Central memory CD8-positive, alpha-beta T cell (primary cell): Measurements from ENCODE around the gene SLC40A1.
A peak's percentile ranks its signal among the peaks of the same experiment; 100 is the strongest.

Experiments
- ATAC-seq: fragments of 150-1000 bp; cut with Tn5 transposase; replicated peaks from 2 replicates; pipeline ENCODE4 v1.10.0; 2022; ENCODE audit warnings: mild to moderate bottlenecking, moderate FRiP score, moderate number of reproducible peaks; ENCODE audit not compliant: poor library complexity, severe bottlenecking; ENCODE audit errors: extremely low read depth
- DNase-seq, 2 donors: peaks; one replicate each; pipeline ENCODE4 v3.0.0; 2021; ENCODE audit warnings: low spot score in 2 of 2
- H3K27ac Mint-ChIP-seq: one replicate; pipeline ENCODE4 v1.8.0; 2022; ENCODE audit warnings: low read depth, mild to moderate bottlenecking, moderate library complexity, mixed read lengths
- H3K27me3 Mint-ChIP-seq: one replicate; pipeline ENCODE4 v1.8.0; 2022; ENCODE audit warnings: mixed read lengths
- H3K36me3 Mint-ChIP-seq: one replicate; pipeline ENCODE4 v1.8.0; 2022; ENCODE audit warnings: mild to moderate bottlenecking, moderate library complexity, mixed read lengths; ENCODE audit not compliant: insufficient read depth
- H3K4me1 Mint-ChIP-seq: one replicate; pipeline ENCODE4 v1.8.0; 2022; ENCODE audit warnings: mixed read lengths
- H3K4me3 Mint-ChIP-seq: one replicate; pipeline ENCODE4 v1.8.0; 2022; ENCODE audit warnings: mild to moderate bottlenecking, moderate library complexity, mixed read lengths
- H3K9me3 Mint-ChIP-seq: one replicate; pipeline ENCODE4 v1.8.0; 2022; ENCODE audit warnings: mixed read lengths

SLC40A1 gene

GRCh38 chr2:189592353-189592984 lies 11.9 kb upstream of the SLC40A1 start:
- Mint-ChIP-seq H3K36me3 (no peaks in the 10 kb centered on the region), H3K27ac (no peak overlapping the region), H3K9me3 (no peaks in the 10 kb centered on the region), H3K4me1 (peaks cover 24% of the 10 kb centered on the region), H3K4me3 (no peak overlapping the region), H3K27me3 (peaks cover 8% of the 10 kb centered on the region)
- DNase-seq (no peak), ATAC-seq (no peak)

GRCh38 chr2:189587780-189588179 lies 7.2 kb upstream of the SLC40A1 start:
- H3K4me1 Mint-ChIP-seq, result peaks cover 17% of the 10 kb centered on the region
- H3K27me3 Mint-ChIP-seq, result peaks cover 20% of the 10 kb centered on the region
- no peak overlapping the region for H3K27ac Mint-ChIP-seq
- DNase-seq (no peak), ATAC-seq (no peak)
- H3K4me3 Mint-ChIP-seq, result no peak overlapping the region
- H3K36me3 Mint-ChIP-seq, result no peaks in the 10 kb centered on the region
- H3K9me3 Mint-ChIP-seq, result no peaks in the 10 kb centered on the region

GRCh38 chr2:189585226-189585756 lies 4.7 kb upstream of the SLC40A1 start:
- no peaks in the 10 kb centered on the region for H3K9me3 Mint-ChIP-seq
- peaks cover 9% of the 10 kb centered on the region for H3K4me1 Mint-ChIP-seq
- no peak overlapping the region for H3K27ac Mint-ChIP-seq
- no peak for DNase-seq
- no peaks in the 10 kb centered on the region for H3K36me3 Mint-ChIP-seq
- H3K4me3 Mint-ChIP-seq, result no peak overlapping the region
- peaks cover 41% of the 10 kb centered on the region for H3K27me3 Mint-ChIP-seq
- ATAC-seq, result no peak

- no peak for DNase-seq
- Mint-ChIP-seq H3K27me3 (peaks cover 47% of the 10 kb centered on the region), H3K9me3 (no peaks in the 10 kb centered on the region), H3K4me3 (no peak overlapping the region), H3K27ac (no peak overlapping the region), H3K4me1 (peaks cover 14% of the 10 kb centered on the region), H3K36me3 (no peaks in the 10 kb centered on the region)
- ATAC-seq, result no peak
Observed at GRCh38 chr2:189584686-189585085, 4.1 kb upstream of the SLC40A1 start.

- Mint-ChIP-seq H3K36me3 (no peaks in the 10 kb centered on the region), H3K4me3 (no peak overlapping the region), H3K9me3 (no peaks in the 10 kb centered on the region), H3K4me1 (peaks cover 14% of the 10 kb centered on the region), H3K27me3 (peaks cover 59% of the 10 kb centered on the region), H3K27ac (no peak overlapping the region)
- DNase-seq (no peak), ATAC-seq (no peak)
Observed at GRCh38 chr2:189583227-189584198, 2.9 kb upstream of the SLC40A1 start.

GRCh38 chr2:189582809-189583192 lies 2.2 kb upstream of the SLC40A1 start:
- Mint-ChIP-seq H3K27ac (no peak overlapping the region), H3K9me3 (no peaks in the 10 kb centered on the region), H3K36me3 (no peaks in the 10 kb centered on the region), H3K4me3 (no peak overlapping the region), H3K27me3 (peaks cover 62% of the 10 kb centered on the region), H3K4me1 (peaks cover 14% of the 10 kb centered on the region)
- DNase-seq, result no peak
- ATAC-seq, result no peak

- Mint-ChIP-seq H3K27ac (no peak overlapping the region), H3K9me3 (no peaks in the 10 kb centered on the region), H3K4me3 (peak overlapping the region; percentile 67), H3K27me3 (peaks cover 61% of the 10 kb centered on the region), H3K4me1 (peaks cover 14% of the 10 kb centered on the region), H3K36me3 (no peaks in the 10 kb centered on the region)
- DNase-seq, result no peak
- no peak for ATAC-seq
Observed at GRCh38 chr2:189582140-189582808, 1.7 kb upstream of the SLC40A1 start.

- no peak overlapping the region for H3K27ac Mint-ChIP-seq
- DNase-seq, result no peak
- no peak for ATAC-seq
- no peaks in the 10 kb centered on the region for H3K36me3 Mint-ChIP-seq
- H3K27me3 Mint-ChIP-seq, result peaks cover 68% of the 10 kb centered on the region
- peaks cover 14% of the 10 kb centered on the region for H3K4me1 Mint-ChIP-seq
- H3K9me3 Mint-ChIP-seq, result no peaks in the 10 kb centered on the region
- peak overlapping the region; percentile 67 for H3K4me3 Mint-ChIP-seq
Observed at GRCh38 chr2:189581354-189582139, 961 bp upstream of the SLC40A1 start.

- peak; percentile 42 for ATAC-seq
- Mint-ChIP-seq H3K4me3 (peak overlapping the region; percentile 67), H3K27me3 (peaks cover 76% of the 10 kb centered on the region), H3K27ac (no peak overlapping the region), H3K9me3 (no peaks in the 10 kb centered on the region), H3K36me3 (no peaks in the 10 kb centered on the region), H3K4me1 (peaks cover 14% of the 10 kb centered on the region)
- DNase-seq, result no peak
Observed at GRCh38 chr2:189580241-189580651, 340 bp downstream of the SLC40A1 start.

- Mint-ChIP-seq H3K4me1 (peaks cover 14% of the 10 kb centered on the region), H3K36me3 (peaks cover under 1% of the 10 kb centered on the region), H3K4me3 (peak overlapping the region; percentile 67), H3K9me3 (no peaks in the 10 kb centered on the region), H3K27ac (no peak overlapping the region), H3K27me3 (peaks cover 81% of the 10 kb centered on the region)
- no peak for ATAC-seq
- DNase-seq, result no peak
Observed at GRCh38 chr2:189579585-189580186, 900 bp downstream of the SLC40A1 start.

GRCh38 chr2:189578272-189578950 lies 2.2 kb downstream of the SLC40A1 start:
- no peak overlapping the region for H3K4me3 Mint-ChIP-seq
- peaks cover 2% of the 10 kb centered on the region for H3K36me3 Mint-ChIP-seq
- no peak overlapping the region for H3K27ac Mint-ChIP-seq
- no peaks in the 10 kb centered on the region for H3K9me3 Mint-ChIP-seq
- H3K4me1 Mint-ChIP-seq, result peaks cover 14% of the 10 kb centered on the region
- ATAC-seq (no peak), DNase-seq (no peak)
- H3K27me3 Mint-ChIP-seq, result peaks cover 77% of the 10 kb centered on the region
